HG02623 (cell line): ENCODE results near the gene GTF2H2.
"Not testable (repeated sequence)": the region's sequence is repeated elsewhere in the genome, so short reads cannot be mapped to it uniquely, and the experiment has no call there.

Experiments
- ATAC-seq: cut with Tn5 transposase; IDR thresholded peaks from one replicate; pipeline ENCODE4 v1.9.1; 2021; ENCODE audit warnings: moderate library complexity; ENCODE audit not compliant: unreplicated experiment

The GTF2H2 gene

GRCh38 chr5:71013575-71013974, 53.9 kb downstream of the GTF2H2 start:
- ATAC-seq: no peak

DNA sequence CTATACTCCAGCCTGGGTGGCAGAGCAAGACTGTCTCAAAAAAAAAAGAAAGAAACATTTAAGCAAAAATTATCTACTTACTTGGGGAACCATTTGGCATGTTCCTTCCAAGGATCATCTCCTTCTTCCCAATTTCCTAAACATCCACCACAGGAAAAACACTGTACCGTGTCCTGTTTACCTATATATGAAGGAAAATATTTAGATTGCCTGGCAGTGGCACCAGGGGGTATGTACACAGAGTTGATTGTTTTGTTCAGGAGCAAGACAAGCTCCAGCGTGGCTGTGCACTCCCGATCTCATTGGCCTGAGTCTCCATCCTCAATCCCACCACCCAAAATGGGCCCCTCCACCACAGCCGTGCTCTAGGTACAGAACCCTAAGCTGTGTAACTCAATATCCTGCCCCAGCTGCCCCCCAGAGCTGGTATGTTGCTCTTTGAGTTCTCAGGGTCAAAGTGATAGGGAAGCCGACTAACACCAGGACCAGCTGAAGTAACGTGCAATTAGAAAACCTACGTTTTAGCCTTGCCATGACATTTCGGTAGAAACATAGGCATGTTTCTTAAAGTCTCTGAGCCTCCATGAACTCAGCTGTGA, 56.2 kb downstream of the GTF2H2 start:
- no peak for ATAC-seq

GRCh38 chr5:71006983-71007382, 60.5 kb downstream of the GTF2H2 start:
- not testable (repeated sequence) for ATAC-seq
